Karpas-422 (cell line): ENCODE results near the gene SORCS1. TPM values are rescaled to one million over a fixed set of nuclear protein-coding genes. Genes with fewer than 3 reads are reported as not detected.

Experiments
- DNase-seq: peaks from one replicate; pipeline ENCODE4 v3.0.0-alpha.2; 2015
- H2AFZ ChIP-seq: fragments of 200-600 bp; sonication (generic); 2 replicates; pipeline ENCODE4 v1.6.1; 2014; ENCODE audit warnings: antibody characterized with exemption, low read length, mixed read lengths
- H3K27ac ChIP-seq: fragments of 200-600 bp; sonication (generic); 2 replicates; pipeline ENCODE4 v1.5.1; 2014; ENCODE audit warnings: mild to moderate bottlenecking, low read length, moderate library complexity
- H3K27me3 ChIP-seq: fragments of 200-600 bp; sonication (generic); 2 replicates; pipeline ENCODE4 v1.6.1; 2014; ENCODE audit warnings: low read length, mixed read lengths
- H3K36me3 ChIP-seq: fragments of 200-600 bp; sonication (generic); 2 replicates; pipeline ENCODE4 v1.6.1; 2014; ENCODE audit warnings: low read length, mixed read lengths; ENCODE audit not compliant: insufficient read depth
- H3K4me1 ChIP-seq: fragments of 200-600 bp; sonication (generic); 2 replicates; pipeline ENCODE4 v1.6.1; 2014; ENCODE audit warnings: mild to moderate bottlenecking, low read length, mixed read lengths
- H3K4me2 ChIP-seq: fragments of 200-600 bp; sonication (generic); 2 replicates; pipeline ENCODE4 v1.6.1; 2014; ENCODE audit warnings: low read length, low read depth, mild to moderate bottlenecking; ENCODE audit not compliant: poor library complexity, severe bottlenecking
- H3K4me3 ChIP-seq: fragments of 200-600 bp; sonication (generic); 2 replicates; pipeline ENCODE4 v1.5.1; 2014; ENCODE audit warnings: mild to moderate bottlenecking, antibody characterized with exemption, low read length, mixed read lengths
- H3K79me2 ChIP-seq: fragments of 200-600 bp; sonication (generic); 2 replicates; pipeline ENCODE4 v1.6.1; 2014; ENCODE audit warnings: mild to moderate bottlenecking, low read length, mixed read lengths
- H3K9ac ChIP-seq: fragments of 200-600 bp; sonication (generic); 2 replicates; pipeline ENCODE4 v1.6.0; 2014; ENCODE audit warnings: low read length
- H3K9me2 ChIP-seq: fragments of 200-600 bp; sonication (generic), shearing (Covaris generic); replicated peaks from 2 replicates; pipeline ENCODE4 v1.6.0; 2014; ENCODE audit warnings: mild to moderate bottlenecking, low read length, moderate library complexity; ENCODE audit not compliant: insufficient read depth
- H3K9me3 ChIP-seq: fragments of 300-700, 200-600 bp; sonication (generic); 2 replicates; pipeline ENCODE4 v1.6.1; 2014; ENCODE audit warnings: low read length, mixed read lengths
- H4K20me1 ChIP-seq: fragments of 200-600 bp; sonication (generic); 2 replicates; pipeline ENCODE4 v1.6.1; 2014; ENCODE audit warnings: mild to moderate bottlenecking, antibody characterized with exemption, low read length, low read depth; ENCODE audit not compliant: insufficient read depth
- total RNA-seq: library from RNA; depleted of rRNA; stranded (reverse); fragments of >200 nt; shearing (Covaris generic); gene quantifications from 2 replicates; pipeline ENCODE4 v1.2.3, GENCODE V29; 2014; ENCODE audit warnings: low replicate concordance

Gene SORCS1
- total RNA-seq, 1 experiment from 2014 or later: not detected

DNA sequence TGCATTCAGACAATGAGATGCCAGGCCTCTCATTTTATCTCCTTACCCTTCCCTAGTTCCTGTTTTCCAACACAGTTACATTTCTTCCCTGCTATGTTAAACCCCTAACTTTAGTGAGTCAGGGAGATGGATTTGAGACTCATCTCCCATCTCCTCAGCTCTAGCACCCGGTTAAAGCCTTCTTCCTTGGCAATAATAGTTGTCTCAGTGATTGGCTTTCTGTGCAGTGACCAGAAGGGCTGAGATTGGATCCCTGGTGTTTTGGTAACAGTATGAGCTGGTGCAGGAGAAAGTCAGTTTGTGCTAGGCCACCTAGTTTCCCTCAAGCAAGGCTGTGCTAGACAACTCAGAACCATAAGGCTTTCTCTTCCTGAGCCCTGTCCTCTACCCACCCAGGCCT is 212.5 kb downstream of the SORCS1 start:
- Histone ChIP-seq H3K4me1 (no peaks in the 10 kb centered on the region), H3K9ac (no peak overlapping the region), H3K9me3 (peaks cover 10% of the 10 kb centered on the region), H3K4me3 (no peak overlapping the region), H3K27me3 (no peaks in the 10 kb centered on the region), H3K27ac (no peak overlapping the region), H3K9me2 (no peaks in the 10 kb centered on the region), H3K36me3 (no peaks in the 10 kb centered on the region), H3K79me2 (no peaks in the 10 kb centered on the region), H2AFZ (no peak overlapping the region), H4K20me1 (no peaks in the 10 kb centered on the region), H3K4me2 (no peak overlapping the region)
- no peak for DNase-seq

DNA sequence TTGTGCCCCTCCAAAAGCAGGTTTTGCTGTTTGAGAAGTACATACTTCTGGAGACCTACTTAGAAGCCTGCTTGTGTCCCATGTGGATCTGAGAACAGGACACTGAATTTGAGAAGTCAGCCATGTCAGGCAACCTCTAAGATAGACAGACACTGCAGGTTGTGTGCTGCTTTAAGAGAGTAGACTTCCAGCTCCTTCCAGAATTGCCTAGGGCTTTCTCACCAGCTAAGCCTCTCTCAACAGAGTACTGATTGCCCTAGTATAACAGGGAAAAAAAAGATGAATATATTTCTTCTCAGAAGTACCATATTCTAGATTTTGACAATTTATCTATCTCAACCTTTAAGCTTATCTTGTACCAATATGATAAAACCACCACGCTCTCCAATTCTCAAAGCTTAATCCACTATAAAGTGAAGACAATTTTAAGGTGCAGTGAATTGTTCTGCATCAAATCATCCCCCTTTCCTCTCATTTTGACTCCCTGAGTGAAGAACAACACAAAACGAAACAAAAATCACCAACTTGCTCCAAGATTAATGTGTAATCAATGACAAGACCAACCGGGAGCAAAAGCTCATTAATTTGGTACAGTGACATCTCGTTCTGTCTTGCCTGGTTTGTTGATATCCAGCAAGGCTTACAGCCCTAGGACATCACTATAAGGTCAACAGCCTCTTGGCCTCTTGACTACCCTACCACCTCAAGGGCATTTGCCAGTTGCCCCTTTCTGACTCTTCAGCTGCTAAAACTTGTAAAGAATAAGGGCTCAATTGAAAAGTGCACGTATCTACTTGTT is 214.6 kb downstream of the SORCS1 start:
- Histone ChIP-seq H3K4me3 (no peak overlapping the region), H3K27ac (no peak overlapping the region), H3K79me2 (no peaks in the 10 kb centered on the region), H3K9me2 (no peaks in the 10 kb centered on the region), H3K9me3 (peaks cover 16% of the 10 kb centered on the region), H3K27me3 (no peaks in the 10 kb centered on the region), H3K36me3 (no peaks in the 10 kb centered on the region), H4K20me1 (no peaks in the 10 kb centered on the region), H3K9ac (no peak overlapping the region), H2AFZ (no peak overlapping the region), H3K4me1 (no peaks in the 10 kb centered on the region), H3K4me2 (no peak overlapping the region)
- DNase-seq: no peak

DNA sequence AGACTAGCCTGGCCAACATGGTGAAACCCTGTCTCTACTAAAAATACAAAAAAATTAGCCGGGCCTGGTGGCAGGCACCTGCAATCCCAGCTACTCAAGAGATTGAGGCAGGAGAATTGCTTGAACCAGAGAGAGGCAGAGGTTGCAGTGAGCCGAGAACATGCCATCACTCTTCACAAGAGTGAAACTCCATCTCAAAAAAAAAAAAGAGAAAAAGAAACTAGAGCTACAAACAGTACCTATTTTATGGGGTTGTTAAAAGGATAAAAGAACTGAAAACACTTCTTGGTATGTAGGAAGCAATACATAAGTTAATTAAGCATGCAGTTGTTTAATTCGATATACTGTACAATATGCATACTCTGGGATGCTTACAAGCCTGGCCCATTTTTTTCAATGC is 216.9 kb downstream of the SORCS1 start:
- no peaks in the 10 kb centered on the region for H3K27me3 ChIP-seq
- no peaks in the 10 kb centered on the region for H3K79me2 ChIP-seq

DNA sequence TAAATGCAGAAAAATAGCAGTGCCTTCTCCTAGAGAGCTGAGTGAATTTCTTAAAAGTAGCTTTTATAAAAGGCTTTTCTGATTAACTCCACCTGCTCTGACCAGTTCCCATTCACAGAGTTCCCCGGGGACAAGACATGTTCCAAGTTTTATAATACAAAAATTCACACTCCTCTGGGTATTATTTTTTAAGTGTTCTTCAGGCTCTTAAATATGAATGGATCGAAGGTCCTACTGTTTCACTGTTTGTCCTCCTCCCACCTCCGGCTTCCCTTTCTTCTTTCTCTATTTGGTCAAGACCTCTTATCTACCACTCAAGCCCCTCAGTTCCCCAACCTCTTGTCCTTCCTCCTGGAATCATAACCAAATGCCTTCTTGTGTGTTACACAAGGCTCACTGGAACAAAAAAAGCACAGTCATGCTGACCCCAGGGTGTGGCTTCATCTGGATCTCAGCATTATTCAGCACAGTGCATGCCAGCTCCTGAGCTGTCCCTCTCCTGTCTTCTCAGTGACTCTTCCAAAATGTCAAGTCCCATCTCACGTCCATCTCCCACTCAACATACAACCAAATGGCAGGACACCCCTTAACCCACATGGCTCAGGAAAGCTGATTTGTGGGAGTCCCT is 222.4 kb downstream of the SORCS1 start:
- Histone ChIP-seq H3K4me3 (no peak overlapping the region), H3K9me2 (no peaks in the 10 kb centered on the region), H3K4me2 (no peak overlapping the region), H3K79me2 (no peaks in the 10 kb centered on the region), H3K27me3 (no peaks in the 10 kb centered on the region), H3K4me1 (no peaks in the 10 kb centered on the region), H3K27ac (no peak overlapping the region), H3K36me3 (no peaks in the 10 kb centered on the region), H3K9me3 (peaks cover 5% of the 10 kb centered on the region; the same call in 1 of the 2 replicates), H2AFZ (no peak overlapping the region), H4K20me1 (no peaks in the 10 kb centered on the region), H3K9ac (no peak overlapping the region)
- DNase-seq: no peak

More for the DNA sequence above, 216.9 kb downstream of the SORCS1 start:
- Histone ChIP-seq H3K27ac (no peak overlapping the region), H3K9ac (no peak overlapping the region), H4K20me1 (no peaks in the 10 kb centered on the region), H2AFZ (no peak overlapping the region), H3K4me3 (no peak overlapping the region), H3K9me3 (peaks cover 13% of the 10 kb centered on the region), H3K4me1 (no peaks in the 10 kb centered on the region), H3K9me2 (no peaks in the 10 kb centered on the region), H3K36me3 (no peaks in the 10 kb centered on the region), H3K4me2 (no peak overlapping the region)
- DNase-seq: no peak

DNA sequence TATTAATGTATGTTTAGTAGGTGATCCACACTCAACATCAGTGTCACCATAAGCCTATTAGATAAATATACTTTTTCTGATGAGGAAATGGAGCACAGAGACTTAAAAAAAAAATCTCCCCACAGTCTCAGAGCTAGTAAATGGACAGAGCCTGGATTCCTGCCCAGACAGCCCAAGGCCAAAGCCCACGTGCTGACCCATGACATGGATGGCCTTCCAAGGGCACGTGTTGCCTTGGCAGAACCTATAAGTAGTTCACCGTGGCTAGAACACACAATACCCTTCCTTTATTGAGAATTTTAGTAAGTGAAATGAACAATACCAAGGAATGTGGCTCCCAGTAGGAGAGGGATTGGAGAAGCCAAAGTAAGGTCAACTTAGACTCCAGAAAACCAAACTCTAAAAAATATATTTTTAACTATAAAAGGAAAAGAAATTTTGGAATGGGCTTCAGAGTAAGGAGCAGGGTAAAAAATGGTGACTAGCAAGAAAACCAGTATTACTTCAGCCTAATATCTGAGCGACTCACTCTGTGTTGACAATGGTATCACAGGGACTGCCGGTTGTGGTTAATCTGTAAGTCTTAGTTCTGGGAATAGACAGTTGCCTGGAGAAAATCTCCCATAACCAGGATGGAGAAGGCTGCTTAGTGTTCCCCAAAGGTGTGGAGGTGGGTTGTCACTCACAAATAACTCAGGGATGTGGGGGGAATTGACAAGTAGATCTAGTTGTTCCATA is 223.0 kb downstream of the SORCS1 start:
- Histone ChIP-seq H3K27me3 (no peaks in the 10 kb centered on the region), H2AFZ (no peak overlapping the region), H3K79me2 (no peaks in the 10 kb centered on the region), H4K20me1 (no peaks in the 10 kb centered on the region), H3K4me3 (no peak overlapping the region), H3K9me2 (no peaks in the 10 kb centered on the region), H3K4me2 (no peak overlapping the region), H3K9ac (no peak overlapping the region), H3K9me3 (peaks cover 5% of the 10 kb centered on the region; the same call in 1 of the 2 replicates), H3K27ac (no peak overlapping the region), H3K4me1 (no peaks in the 10 kb centered on the region), H3K36me3 (no peaks in the 10 kb centered on the region)
- DNase-seq: no peak

DNA sequence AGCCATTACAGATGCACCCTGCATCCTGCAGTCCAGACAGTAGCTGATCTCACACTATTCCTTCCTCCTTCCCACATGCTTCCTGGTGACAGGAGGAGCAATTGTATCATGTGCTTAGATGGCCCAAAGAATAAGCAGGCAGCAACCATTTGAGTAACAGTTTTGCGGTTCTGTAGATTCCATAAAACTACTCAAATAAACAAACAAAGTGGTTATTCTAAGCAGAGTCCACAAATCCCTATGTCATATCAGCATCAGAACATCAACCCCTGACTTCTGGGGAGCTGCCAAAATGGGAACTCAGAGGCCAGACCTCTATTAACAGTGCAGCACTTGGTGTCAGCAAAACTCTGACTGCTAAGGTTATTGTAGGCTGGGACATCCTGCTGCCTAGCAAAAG is 226.0 kb downstream of the SORCS1 start:
- Histone ChIP-seq H3K27me3 (no peaks in the 10 kb centered on the region), H3K4me3 (no peak overlapping the region), H3K27ac (no peak overlapping the region), H3K9me2 (no peaks in the 10 kb centered on the region), H3K4me1 (peaks cover 8% of the 10 kb centered on the region), H3K9ac (no peak overlapping the region), H3K36me3 (no peaks in the 10 kb centered on the region), H3K9me3 (0 out of 2 replicates have a peak, but pooled peaks cover 3% of the 10 kb centered on the region), H3K4me2 (no peak overlapping the region), H3K79me2 (no peaks in the 10 kb centered on the region), H4K20me1 (no peaks in the 10 kb centered on the region), H2AFZ (no peak overlapping the region)
- DNase-seq: no peak

DNA sequence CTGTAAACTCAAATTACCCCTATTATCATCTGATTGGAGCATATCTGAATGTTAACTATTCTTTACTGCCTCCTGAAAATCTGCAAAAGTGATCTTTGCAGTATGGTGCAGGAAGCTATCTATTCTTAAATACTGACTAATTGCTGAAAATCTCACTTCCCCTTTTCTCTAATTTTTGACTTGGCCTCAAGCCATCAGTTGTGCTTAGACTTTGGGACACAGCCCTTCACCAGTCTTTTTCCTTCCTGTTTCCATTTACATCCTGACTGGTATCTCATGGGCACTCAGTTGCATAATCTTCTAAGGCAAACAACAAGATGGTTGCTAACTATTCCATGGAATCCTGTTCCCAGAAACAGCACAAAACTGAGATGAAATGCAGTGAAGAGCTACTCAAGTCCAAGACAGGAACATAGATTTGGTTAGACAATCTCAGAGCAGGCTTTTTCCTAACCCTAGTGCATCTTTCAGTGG is 228.5 kb downstream of the SORCS1 start:
- H4K20me1 ChIP-seq: no peaks in the 10 kb centered on the region
- no peaks in the 10 kb centered on the region for H3K27me3 ChIP-seq
- H2AFZ ChIP-seq: no peak overlapping the region
- DNase-seq: peak; percentile 69
- H3K27ac ChIP-seq: no peak overlapping the region
- H3K9me2 ChIP-seq: no peaks in the 10 kb centered on the region
- no peak overlapping the region for H3K4me2 ChIP-seq
- no peaks in the 10 kb centered on the region for H3K36me3 ChIP-seq
- 0 out of 2 replicates have a peak, but pooled peaks cover 3% of the 10 kb centered on the region for H3K9me3 ChIP-seq
- H3K79me2 ChIP-seq: no peaks in the 10 kb centered on the region
- no peak overlapping the region for H3K4me3 ChIP-seq
- H3K4me1 ChIP-seq: peaks cover 8% of the 10 kb centered on the region
- no peak overlapping the region for H3K9ac ChIP-seq

DNA sequence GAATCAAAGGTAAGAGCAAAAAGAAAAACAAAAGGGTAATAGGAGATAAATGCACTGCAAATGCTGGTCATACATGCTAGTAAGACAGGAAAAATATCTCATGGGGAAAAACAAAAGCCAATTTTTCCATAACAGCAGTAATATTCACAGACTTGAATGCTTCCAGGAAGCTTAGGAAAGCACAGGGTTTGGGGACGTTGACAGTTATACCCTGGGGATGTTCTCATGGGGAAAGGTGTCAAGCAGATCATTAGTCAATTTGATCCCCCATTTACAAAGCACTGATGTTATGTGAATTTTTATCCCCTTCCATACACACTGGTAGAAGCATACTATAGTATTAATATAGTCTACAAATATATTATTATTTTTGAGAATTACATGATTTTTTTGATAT is 232.7 kb downstream of the SORCS1 start:
- Histone ChIP-seq H3K79me2 (no peaks in the 10 kb centered on the region), H3K27me3 (no peaks in the 10 kb centered on the region), H3K4me2 (no peak overlapping the region), H3K9me2 (no peaks in the 10 kb centered on the region), H3K9ac (no peak overlapping the region), H3K27ac (no peak overlapping the region), H3K4me3 (no peak overlapping the region), H2AFZ (no peak overlapping the region), H4K20me1 (no peaks in the 10 kb centered on the region), H3K9me3 (0 out of 2 replicates have a peak, but pooled peaks cover 3% of the 10 kb centered on the region), H3K4me1 (peaks cover 8% of the 10 kb centered on the region), H3K36me3 (no peaks in the 10 kb centered on the region)
- DNase-seq: no peak
